Neural crest cell (in vitro differentiated cells): ENCODE data around the gene LAMA3. TPM values are rescaled to one million over a fixed set of nuclear protein-coding genes. Genes with fewer than 3 reads are reported as not detected.

ENCODE experiments used
- DNase-seq: peaks from one replicate; pipeline ENCODE4 v3.0.0; 2021; ENCODE audit warnings: low read depth, mixed read lengths, low spot score
- H3K27ac Mint-ChIP-seq: one replicate; pipeline ENCODE4 v1.8.0; 2021; ENCODE audit warnings: mild to moderate bottlenecking, mixed read lengths; ENCODE audit not compliant: unreplicated experiment
- H3K27me3 Mint-ChIP-seq: 2 replicates; pipeline ENCODE4 v1.8.0; 2021; ENCODE audit warnings: low read depth, mild to moderate bottlenecking, mixed read lengths
- H3K36me3 Mint-ChIP-seq: 2 replicates; pipeline ENCODE4 v1.8.0; 2021; ENCODE audit warnings: low read depth, mild to moderate bottlenecking, mixed read lengths
- H3K4me1 Mint-ChIP-seq: 2 replicates; pipeline ENCODE4 v1.8.0; 2021; ENCODE audit warnings: mixed read lengths
- H3K4me3 Mint-ChIP-seq: one replicate; pipeline ENCODE4 v1.8.0; 2021; ENCODE audit warnings: mild to moderate bottlenecking, mixed read lengths
- H3K9me3 Mint-ChIP-seq: 2 replicates; pipeline ENCODE4 v1.8.0; 2021; ENCODE audit warnings: mixed read lengths
- total RNA-seq: library from RNA; stranded (reverse); gene quantifications from 2 replicates; pipeline ENCODE4 v1.2.1, GENCODE V29; 2021
- TF ChIP-seq, protein P1 (sequence below): fragments of 200-600 bp; sonication (generic); conservative IDR thresholded peaks from 2 replicates; pipeline ENCODE4 v1.5.0; 2021; ENCODE audit warnings: antibody characterized with exemption, mild to moderate bottlenecking

Gene LAMA3
- total RNA-seq, 1 donor from 2014 or later = 0.35 TPM

GRCh38 chr18:23902396-23902795 lies 213.1 kb downstream of the LAMA3 start:
- H3K27ac Mint-ChIP-seq = no peak overlapping the region
- H3K4me3 Mint-ChIP-seq = no peak overlapping the region
- no peaks in the 10 kb centered on the region for H3K36me3 Mint-ChIP-seq
- DNase-seq = no peak
- TF ChIP-seq, protein P1, sequence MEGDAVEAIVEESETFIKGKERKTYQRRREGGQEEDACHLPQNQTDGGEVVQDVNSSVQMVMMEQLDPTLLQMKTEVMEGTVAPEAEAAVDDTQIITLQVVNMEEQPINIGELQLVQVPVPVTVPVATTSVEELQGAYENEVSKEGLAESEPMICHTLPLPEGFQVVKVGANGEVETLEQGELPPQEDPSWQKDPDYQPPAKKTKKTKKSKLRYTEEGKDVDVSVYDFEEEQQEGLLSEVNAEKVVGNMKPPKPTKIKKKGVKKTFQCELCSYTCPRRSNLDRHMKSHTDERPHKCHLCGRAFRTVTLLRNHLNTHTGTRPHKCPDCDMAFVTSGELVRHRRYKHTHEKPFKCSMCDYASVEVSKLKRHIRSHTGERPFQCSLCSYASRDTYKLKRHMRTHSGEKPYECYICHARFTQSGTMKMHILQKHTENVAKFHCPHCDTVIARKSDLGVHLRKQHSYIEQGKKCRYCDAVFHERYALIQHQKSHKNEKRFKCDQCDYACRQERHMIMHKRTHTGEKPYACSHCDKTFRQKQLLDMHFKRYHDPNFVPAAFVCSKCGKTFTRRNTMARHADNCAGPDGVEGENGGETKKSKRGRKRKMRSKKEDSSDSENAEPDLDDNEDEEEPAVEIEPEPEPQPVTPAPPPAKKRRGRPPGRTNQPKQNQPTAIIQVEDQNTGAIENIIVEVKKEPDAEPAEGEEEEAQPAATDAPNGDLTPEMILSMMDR = no peak
- H3K9me3 Mint-ChIP-seq = no peaks in the 10 kb centered on the region
- H3K4me1 Mint-ChIP-seq = peaks cover 6% of the 10 kb centered on the region
- peaks cover 3% of the 10 kb centered on the region for H3K27me3 Mint-ChIP-seq

- H3K4me1 Mint-ChIP-seq = peaks cover 6% of the 10 kb centered on the region
- no peaks in the 10 kb centered on the region for H3K9me3 Mint-ChIP-seq
- H3K27ac Mint-ChIP-seq = no peak overlapping the region
- TF ChIP-seq, protein P1 = no peak
- DNase-seq = no peak
- H3K36me3 Mint-ChIP-seq = no peaks in the 10 kb centered on the region
- peaks cover 3% of the 10 kb centered on the region for H3K27me3 Mint-ChIP-seq
- H3K4me3 Mint-ChIP-seq = no peak overlapping the region
Measured at GRCh38 chr18:23903971-23904370, 214.7 kb downstream of the LAMA3 start.

DNA sequence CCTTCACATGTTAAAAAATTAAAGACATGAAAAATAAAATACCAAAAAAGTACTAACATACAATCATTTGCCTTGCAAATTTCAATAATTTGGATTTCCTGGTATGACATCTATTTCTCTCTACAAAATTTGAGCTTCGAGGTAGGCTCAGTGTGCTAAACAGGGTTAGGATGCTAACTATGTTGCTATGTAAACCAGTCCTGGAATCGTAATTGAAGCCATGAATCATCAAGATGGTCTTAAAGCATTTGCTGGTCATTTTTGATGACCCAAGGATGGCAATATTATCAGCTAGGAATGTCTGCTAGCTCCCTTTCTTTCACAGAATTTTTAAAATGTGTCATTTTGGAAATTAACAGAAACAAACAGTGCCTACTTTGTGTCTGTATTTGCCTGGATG lies 217.4 kb downstream of the LAMA3 start:
- DNase-seq = no peak
- H3K9me3 Mint-ChIP-seq = no peaks in the 10 kb centered on the region
- TF ChIP-seq, protein P1 = no peak
- no peaks in the 10 kb centered on the region for H3K4me1 Mint-ChIP-seq
- H3K36me3 Mint-ChIP-seq = no peaks in the 10 kb centered on the region
- no peak overlapping the region for H3K4me3 Mint-ChIP-seq
- H3K27ac Mint-ChIP-seq = no peak overlapping the region
- no peaks in the 10 kb centered on the region for H3K27me3 Mint-ChIP-seq

DNA sequence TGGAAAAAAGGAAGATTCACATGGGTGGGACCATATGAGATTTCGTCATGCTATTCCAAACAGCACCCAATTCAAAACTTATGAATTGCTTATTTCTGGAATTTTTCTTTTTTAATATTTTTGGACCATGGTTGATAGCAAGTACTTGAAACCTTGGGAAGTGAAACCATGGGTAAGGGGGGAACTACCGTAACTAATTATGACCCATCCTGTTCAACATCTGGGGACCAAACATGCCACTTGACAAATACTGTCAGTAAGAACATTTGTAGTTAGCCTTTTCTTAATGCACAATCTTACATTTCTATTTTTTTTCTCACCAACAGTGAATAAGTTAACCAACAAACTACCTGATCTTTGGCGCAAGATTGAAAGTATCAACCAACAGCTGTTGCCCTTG lies 219.6 kb downstream of the LAMA3 start:
- no peaks in the 10 kb centered on the region for H3K4me1 Mint-ChIP-seq
- H3K27me3 Mint-ChIP-seq = no peaks in the 10 kb centered on the region
- no peak overlapping the region for H3K27ac Mint-ChIP-seq
- no peak for DNase-seq
- no peaks in the 10 kb centered on the region for H3K36me3 Mint-ChIP-seq
- no peaks in the 10 kb centered on the region for H3K9me3 Mint-ChIP-seq
- TF ChIP-seq, protein P1 = no peak
- no peak overlapping the region for H3K4me3 Mint-ChIP-seq

- Mint-ChIP-seq H3K9me3 (no peaks in the 10 kb centered on the region), H3K27me3 (no peaks in the 10 kb centered on the region), H3K4me1 (no peaks in the 10 kb centered on the region), H3K4me3 (no peak overlapping the region), H3K27ac (no peak overlapping the region), H3K36me3 (no peaks in the 10 kb centered on the region)
- TF ChIP-seq, protein P1 = no peak
- DNase-seq = no peak
Measured at GRCh38 chr18:23910032-23910431, 220.8 kb downstream of the LAMA3 start.

GRCh38 chr18:23912356-23912755 lies 223.1 kb downstream of the LAMA3 start:
- Mint-ChIP-seq H3K9me3 (no peaks in the 10 kb centered on the region), H3K4me3 (no peak overlapping the region), H3K27me3 (no peaks in the 10 kb centered on the region), H3K4me1 (no peaks in the 10 kb centered on the region), H3K36me3 (no peaks in the 10 kb centered on the region), H3K27ac (no peak overlapping the region)
- TF ChIP-seq, protein P1 = no peak
- no peak for DNase-seq
